ENCODE data around the gene HSFX1.
"Not testable (repeated sequence)": the region's sequence is repeated elsewhere in the genome, so short reads cannot be mapped to it uniquely, and the experiment has no call there.

HSFX1 gene

GRCh38 chrX:149773768-149774167, at the start of gene HSFX1:
Gene HSFX1 (plus strand): TSS chrX:149774068. CDS start chrX:149774682, 614 bp downstream.
- not testable (repeated sequence) for DNase-seq

GRCh38 chrX:149727308-149727707, 46.6 kb upstream of the HSFX1 start:
- DNase-seq: not testable (repeated sequence)

- DNase-seq: not testable (repeated sequence)
Measured at GRCh38 chrX:149742269-149742668, 31.6 kb upstream of the HSFX1 start.

GRCh38 chrX:149746390-149747007, 27.4 kb upstream of the HSFX1 start:
- DNase-seq: not testable (repeated sequence)

- no peak for DNase-seq
Measured at GRCh38 chrX:149757206-149758067, 16.4 kb upstream of the HSFX1 start.

- DNase-seq: no peak
Measured at GRCh38 chrX:149758068-149758714, 15.7 kb upstream of the HSFX1 start.

- not testable (repeated sequence) for DNase-seq
Measured at GRCh38 chrX:149758715-149759078, 15.2 kb upstream of the HSFX1 start.

GRCh38 chrX:149759824-149760223, 14.0 kb upstream of the HSFX1 start:
- DNase-seq: no peak

- DNase-seq: no peak
Measured at GRCh38 chrX:149760965-149761364, 12.9 kb upstream of the HSFX1 start.

GRCh38 chrX:149761858-149762674, 11.8 kb upstream of the HSFX1 start:
- DNase-seq: not testable (repeated sequence)

- no peak for DNase-seq
Measured at GRCh38 chrX:149762696-149763614, 10.9 kb upstream of the HSFX1 start.

- not testable (repeated sequence) for DNase-seq
Measured at GRCh38 chrX:149770344-149770743, 3.5 kb upstream of the HSFX1 start.

- DNase-seq: not testable (repeated sequence)
Measured at GRCh38 chrX:149773026-149773425, 842 bp upstream of the HSFX1 start.

- not testable (repeated sequence) for DNase-seq
Measured at GRCh38 chrX:149777999-149778398, 4.1 kb downstream of the HSFX1 start.

GRCh38 chrX:149781727-149782126, 7.9 kb downstream of the HSFX1 start, which contains the start of gene MAGEA9:
Gene MAGEA9 (plus strand): TSS chrX:149781930. CDS start chrX:149786211, 4,281 bp downstream.
- DNase-seq: not testable (repeated sequence)

- not testable (repeated sequence) for DNase-seq
Measured at GRCh38 chrX:149795531-149795930, 21.7 kb downstream of the HSFX1 start.

- DNase-seq: no peak
Measured at GRCh38 chrX:149799095-149799714, 25.3 kb downstream of the HSFX1 start.

GRCh38 chrX:149799938-149800337, 26.1 kb downstream of the HSFX1 start:
- no peak for DNase-seq

- no peak for DNase-seq
Measured at GRCh38 chrX:149803458-149804062, 29.7 kb downstream of the HSFX1 start.

- no peak for DNase-seq
Measured at GRCh38 chrX:149804102-149804501, 30.2 kb downstream of the HSFX1 start.
